ENCODE measurements around the gene AQR. TPM values are rescaled to one million over a fixed set of nuclear protein-coding genes. Genes with fewer than 3 reads are reported as not detected.

AQR gene
- total RNA-seq, 1 experiment from 2014 or later, result 30.7 TPM

DNA sequence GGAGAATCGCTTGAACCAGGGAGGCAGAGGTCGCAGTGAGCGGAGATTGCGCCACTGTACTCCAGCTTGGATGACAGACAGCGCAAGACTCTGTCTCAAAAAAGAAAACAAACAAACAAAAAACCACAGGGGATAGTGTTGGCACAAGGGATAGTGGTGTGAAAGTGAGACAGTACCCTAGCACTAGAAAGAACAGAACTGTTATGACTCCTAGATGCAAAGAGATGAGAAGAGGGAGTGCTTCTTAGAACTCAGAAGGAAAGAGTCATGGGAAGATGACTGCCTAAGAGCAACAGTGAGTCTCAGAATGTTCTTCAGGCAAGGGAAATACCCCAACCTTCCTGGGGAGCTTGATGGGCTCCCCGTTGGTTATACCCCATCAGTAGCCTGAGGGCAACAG lies 36.4 kb upstream of the AQR start:
- H3K4me3 ChIP-seq (replicated peaks in 1 of 2; ENCODE audit: low read depth in 1 of 2, low read length in 2 of 2), result no peak overlapping the region
- ATAC-seq (no peak), DNase-seq (ENCODE audit: low read depth, low spot score) (no peak)
- H4K20me1 ChIP-seq (ENCODE audit: insufficient read depth), result no peaks in the 10 kb centered on the region
- ChIA-PET RAD21 (ENCODE audit: low non-redundant PET in 1 of 2, low total read pairs in 2 of 2, uncharacterized antibody in 2 of 2, unreplicated experiment in 2 of 2) (no interaction called here), POLR2A (no interaction called here), CTCF (no interaction called here)
- no TSS peak for BruUV-seq (replicated peaks)
- H3K27me3 ChIP-seq (ENCODE audit: insufficient read depth, low read length), result no peaks in the 10 kb centered on the region
- H3K9me2 ChIP-seq (ENCODE audit: insufficient read depth), result no peaks in the 10 kb centered on the region
- no peak overlapping the region for H3K9ac ChIP-seq (ENCODE audit: low read length)
- H3K9me3 ChIP-seq (ENCODE audit: control insufficient read depth in 1 of 2, insufficient read depth in 1 of 2, low read depth in 1 of 2, low read length in 2 of 2), result no peaks in the 10 kb centered on the region
- TF ChIP-seq, protein P1, sequence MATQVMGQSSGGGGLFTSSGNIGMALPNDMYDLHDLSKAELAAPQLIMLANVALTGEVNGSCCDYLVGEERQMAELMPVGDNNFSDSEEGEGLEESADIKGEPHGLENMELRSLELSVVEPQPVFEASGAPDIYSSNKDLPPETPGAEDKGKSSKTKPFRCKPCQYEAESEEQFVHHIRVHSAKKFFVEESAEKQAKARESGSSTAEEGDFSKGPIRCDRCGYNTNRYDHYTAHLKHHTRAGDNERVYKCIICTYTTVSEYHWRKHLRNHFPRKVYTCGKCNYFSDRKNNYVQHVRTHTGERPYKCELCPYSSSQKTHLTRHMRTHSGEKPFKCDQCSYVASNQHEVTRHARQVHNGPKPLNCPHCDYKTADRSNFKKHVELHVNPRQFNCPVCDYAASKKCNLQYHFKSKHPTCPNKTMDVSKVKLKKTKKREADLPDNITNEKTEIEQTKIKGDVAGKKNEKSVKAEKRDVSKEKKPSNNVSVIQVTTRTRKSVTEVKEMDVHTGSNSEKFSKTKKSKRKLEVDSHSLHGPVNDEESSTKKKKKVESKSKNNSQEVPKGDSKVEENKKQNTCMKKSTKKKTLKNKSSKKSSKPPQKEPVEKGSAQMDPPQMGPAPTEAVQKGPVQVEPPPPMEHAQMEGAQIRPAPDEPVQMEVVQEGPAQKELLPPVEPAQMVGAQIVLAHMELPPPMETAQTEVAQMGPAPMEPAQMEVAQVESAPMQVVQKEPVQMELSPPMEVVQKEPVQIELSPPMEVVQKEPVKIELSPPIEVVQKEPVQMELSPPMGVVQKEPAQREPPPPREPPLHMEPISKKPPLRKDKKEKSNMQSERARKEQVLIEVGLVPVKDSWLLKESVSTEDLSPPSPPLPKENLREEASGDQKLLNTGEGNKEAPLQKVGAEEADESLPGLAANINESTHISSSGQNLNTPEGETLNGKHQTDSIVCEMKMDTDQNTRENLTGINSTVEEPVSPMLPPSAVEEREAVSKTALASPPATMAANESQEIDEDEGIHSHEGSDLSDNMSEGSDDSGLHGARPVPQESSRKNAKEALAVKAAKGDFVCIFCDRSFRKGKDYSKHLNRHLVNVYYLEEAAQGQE (IDR thresholded peaks at IDR 0.05; ENCODE audit: low read depth), result no peak
- no peak for TF ChIP-seq EGR1 (IDR thresholded peaks at IDR 0.05; ENCODE audit: low read depth)
- TF ChIP-seq, protein P2, sequence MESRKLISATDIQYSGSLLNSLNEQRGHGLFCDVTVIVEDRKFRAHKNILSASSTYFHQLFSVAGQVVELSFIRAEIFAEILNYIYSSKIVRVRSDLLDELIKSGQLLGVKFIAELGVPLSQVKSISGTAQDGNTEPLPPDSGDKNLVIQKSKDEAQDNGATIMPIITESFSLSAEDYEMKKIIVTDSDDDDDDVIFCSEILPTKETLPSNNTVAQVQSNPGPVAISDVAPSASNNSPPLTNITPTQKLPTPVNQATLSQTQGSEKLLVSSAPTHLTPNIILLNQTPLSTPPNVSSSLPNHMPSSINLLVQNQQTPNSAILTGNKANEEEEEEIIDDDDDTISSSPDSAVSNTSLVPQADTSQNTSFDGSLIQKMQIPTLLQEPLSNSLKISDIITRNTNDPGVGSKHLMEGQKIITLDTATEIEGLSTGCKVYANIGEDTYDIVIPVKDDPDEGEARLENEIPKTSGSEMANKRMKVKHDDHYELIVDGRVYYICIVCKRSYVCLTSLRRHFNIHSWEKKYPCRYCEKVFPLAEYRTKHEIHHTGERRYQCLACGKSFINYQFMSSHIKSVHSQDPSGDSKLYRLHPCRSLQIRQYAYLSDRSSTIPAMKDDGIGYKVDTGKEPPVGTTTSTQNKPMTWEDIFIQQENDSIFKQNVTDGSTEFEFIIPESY (IDR thresholded peaks at IDR 0.05; ENCODE audit: extremely low read depth, insufficient replicate concordance, low read length), result no peak
- no peak for TF ChIP-seq YY1 (IDR thresholded peaks at IDR 0.05; ENCODE audit: extremely low read depth, insufficient replicate concordance, low read depth, low read length)
- H3K4me1 ChIP-seq (ENCODE audit: control insufficient read depth in 1 of 2, insufficient read depth in 2 of 2, low read length in 2 of 2), result no peaks in the 10 kb centered on the region
- intact Hi-C loops (cut with micrococcal nuclease), result no loop called here
- no peak overlapping the region for H3K4me2 ChIP-seq (ENCODE audit: low read length)
- H3K36me3 ChIP-seq (ENCODE audit: control insufficient read depth in 1 of 2, insufficient read depth in 2 of 2, low read length in 2 of 2), result no peaks in the 10 kb centered on the region
- H3K79me2 ChIP-seq (ENCODE audit: insufficient read depth, low read length), result no peaks in the 10 kb centered on the region
- no peak overlapping the region for H3K27ac ChIP-seq (ENCODE audit: low read depth, low read length)
- no peak overlapping the region for H2AFZ ChIP-seq (ENCODE audit: low read depth, low read length, poor library complexity, severe bottlenecking)
